ENCODE data around the gene SETD2.

DNA sequence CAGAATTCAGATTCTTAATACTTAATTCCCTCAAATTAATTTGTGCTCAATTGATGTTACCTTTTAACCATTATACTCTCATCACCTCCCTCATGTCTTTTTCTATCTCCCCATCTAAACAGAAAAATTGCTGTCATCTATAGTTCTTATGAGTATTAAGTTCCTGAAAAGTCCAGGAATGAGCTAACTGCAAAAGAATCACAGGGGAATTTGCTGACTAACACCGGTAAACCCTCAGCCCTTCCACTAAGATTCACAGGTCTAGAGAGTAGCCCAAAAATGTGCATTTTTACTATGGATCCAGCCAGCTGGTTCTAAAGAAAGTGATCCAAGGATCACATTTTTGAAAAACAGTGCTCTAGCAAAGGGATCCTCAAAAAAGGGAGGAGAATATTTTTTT, 67.0 kb downstream of the SETD2 start:
- no peak for TF ChIP-seq CTCF (IDR thresholded peaks at IDR 0.05; ENCODE audit: low read length)
- TF ChIP-seq EZH2 (IDR thresholded peaks at IDR 0.05; ENCODE audit: borderline replicate concordance, low read length), result no peak

Data from OCI-LY1 (cell line).